Osteoblast (primary cell): Measurements from ENCODE around the gene C1orf50. TPM values are rescaled to one million over a fixed set of nuclear protein-coding genes. Genes with fewer than 3 reads are reported as not detected.
A peak's percentile ranks its signal among the peaks of the same experiment; 100 is the strongest.

Experiments
- DNase-seq: peaks from one replicate; pipeline ENCODE4 v3.0.0; 2011; ENCODE audit warnings: low spot score, mixed read lengths; ENCODE audit not compliant: insufficient read length; ENCODE audit errors: missing footprints
- H2AFZ ChIP-seq: 2 replicates; pipeline ENCODE4 v1.6.0; 2011; ENCODE audit warnings: mild to moderate bottlenecking, low read length
- H3K27ac ChIP-seq: 2 replicates; pipeline ENCODE4 v1.5.1; 2011; ENCODE audit warnings: mild to moderate bottlenecking, low read depth, low read length, moderate library complexity
- H3K27me3 ChIP-seq: 2 replicates; pipeline ENCODE4 v1.6.0; 2012; ENCODE audit warnings: mild to moderate bottlenecking, control low read depth, inconsistent platforms, low read length, moderate library complexity; ENCODE audit not compliant: insufficient read depth
- H3K36me3 ChIP-seq: 2 replicates; pipeline ENCODE4 v1.5.1; 2011; ENCODE audit warnings: mild to moderate bottlenecking, low read length, control low read depth, moderate library complexity; ENCODE audit not compliant: insufficient read depth
- H3K4me1 ChIP-seq: 2 replicates; pipeline ENCODE4 v1.5.1; 2011; ENCODE audit warnings: mild to moderate bottlenecking, low read length, control low read depth, moderate library complexity; ENCODE audit not compliant: insufficient read depth
- H3K4me2 ChIP-seq: 2 replicates; pipeline ENCODE4 v1.6.0; 2011; ENCODE audit warnings: mild to moderate bottlenecking, low read length; ENCODE audit not compliant: insufficient read depth
- H3K4me3 ChIP-seq: fragments of 200-600 bp; sonication (generic); 3 replicates; pipeline ENCODE4 v1.5.1; 2012; ENCODE audit warnings: mild to moderate bottlenecking, low read length, inconsistent platforms; ENCODE audit not compliant: insufficient read depth
- H3K79me2 ChIP-seq: 2 replicates; pipeline ENCODE4 v1.6.0; 2012; ENCODE audit warnings: mild to moderate bottlenecking, low read length, control low read depth, inconsistent platforms; ENCODE audit not compliant: insufficient read depth
- H3K9me3 ChIP-seq: 2 replicates; pipeline ENCODE4 v1.5.1; 2011; ENCODE audit warnings: low read depth, low read length, control low read depth
- H4K20me1 ChIP-seq: 2 replicates; pipeline ENCODE4 v1.6.0; 2012; ENCODE audit warnings: mild to moderate bottlenecking, low read length, control low read depth; ENCODE audit not compliant: insufficient read depth
- total RNA-seq: library from RNA; depleted of rRNA; stranded (reverse); fragments of >200 nt; gene quantifications from 2 replicates; pipeline ENCODE4 v1.2.3, GENCODE V29; 2012
- TF ChIP-seq, protein P1 (sequence below): IDR thresholded peaks from 2 replicates; pipeline ENCODE4 v1.5.1; 2011; ENCODE audit warnings: mild to moderate bottlenecking, low read depth, low read length, moderate library complexity; ENCODE audit errors: extremely low read depth

C1orf50 gene
- total RNA-seq, 1 donor, result 4.7 TPM

DNA sequence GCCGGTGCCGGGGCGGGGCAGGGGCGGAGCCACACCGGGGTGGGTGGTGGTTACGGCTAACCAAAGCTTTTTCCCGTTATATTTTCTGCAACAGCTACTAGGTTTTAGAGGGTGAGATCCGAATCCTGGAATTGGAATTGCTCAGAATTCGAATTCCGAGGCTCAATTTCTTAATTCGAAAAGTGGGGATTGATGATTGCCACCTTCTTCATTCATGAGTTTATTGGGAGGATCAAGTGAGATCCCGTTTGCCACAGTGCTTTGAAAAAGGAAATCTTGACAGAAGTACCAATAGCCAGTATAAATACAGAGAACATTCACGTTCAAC lies 50.4 kb downstream of the C1orf50 start:
- DNase-seq, result no peak
- peaks cover 18% of the 10 kb centered on the region for H3K79me2 ChIP-seq
- TF ChIP-seq, protein P1, sequence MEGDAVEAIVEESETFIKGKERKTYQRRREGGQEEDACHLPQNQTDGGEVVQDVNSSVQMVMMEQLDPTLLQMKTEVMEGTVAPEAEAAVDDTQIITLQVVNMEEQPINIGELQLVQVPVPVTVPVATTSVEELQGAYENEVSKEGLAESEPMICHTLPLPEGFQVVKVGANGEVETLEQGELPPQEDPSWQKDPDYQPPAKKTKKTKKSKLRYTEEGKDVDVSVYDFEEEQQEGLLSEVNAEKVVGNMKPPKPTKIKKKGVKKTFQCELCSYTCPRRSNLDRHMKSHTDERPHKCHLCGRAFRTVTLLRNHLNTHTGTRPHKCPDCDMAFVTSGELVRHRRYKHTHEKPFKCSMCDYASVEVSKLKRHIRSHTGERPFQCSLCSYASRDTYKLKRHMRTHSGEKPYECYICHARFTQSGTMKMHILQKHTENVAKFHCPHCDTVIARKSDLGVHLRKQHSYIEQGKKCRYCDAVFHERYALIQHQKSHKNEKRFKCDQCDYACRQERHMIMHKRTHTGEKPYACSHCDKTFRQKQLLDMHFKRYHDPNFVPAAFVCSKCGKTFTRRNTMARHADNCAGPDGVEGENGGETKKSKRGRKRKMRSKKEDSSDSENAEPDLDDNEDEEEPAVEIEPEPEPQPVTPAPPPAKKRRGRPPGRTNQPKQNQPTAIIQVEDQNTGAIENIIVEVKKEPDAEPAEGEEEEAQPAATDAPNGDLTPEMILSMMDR, result no peak
- H3K4me2 ChIP-seq, result peak overlapping the region; percentile 95
- H3K27ac ChIP-seq, result no peak overlapping the region
- peaks cover 17% of the 10 kb centered on the region for H3K4me1 ChIP-seq
- H4K20me1 ChIP-seq, result no peaks in the 10 kb centered on the region
- no peaks in the 10 kb centered on the region for H3K27me3 ChIP-seq
- peak overlapping the region; percentile 79 for H2AFZ ChIP-seq
- no peaks in the 10 kb centered on the region for H3K36me3 ChIP-seq
- H3K9me3 ChIP-seq, result no peaks in the 10 kb centered on the region
- H3K4me3 ChIP-seq, result peak overlapping the region; percentile 91

DNA sequence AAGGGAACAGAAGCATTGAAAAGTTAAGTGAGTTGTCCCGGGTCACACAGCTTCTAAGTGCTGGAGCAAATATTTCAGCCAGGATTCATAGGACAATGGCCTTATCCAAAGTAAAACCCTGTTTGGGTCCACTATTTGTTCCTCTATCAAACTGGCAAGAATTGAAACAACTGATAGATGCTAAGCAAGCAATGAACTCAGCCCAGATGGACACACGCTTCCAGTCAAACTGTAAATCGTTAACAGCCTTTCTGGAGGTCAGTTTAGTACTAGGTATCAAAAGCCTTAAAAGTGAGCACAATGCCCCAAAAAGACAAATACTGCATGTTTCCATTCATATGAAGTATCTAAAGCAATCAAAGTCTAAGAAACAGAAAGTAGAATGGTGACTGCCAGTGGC lies 50.9 kb downstream of the C1orf50 start:
- no peak overlapping the region for H3K27ac ChIP-seq
- no peak overlapping the region for H2AFZ ChIP-seq
- H3K36me3 ChIP-seq, result no peaks in the 10 kb centered on the region
- H3K79me2 ChIP-seq, result peaks cover 18% of the 10 kb centered on the region
- H3K4me1 ChIP-seq, result peaks cover 20% of the 10 kb centered on the region
- peak overlapping the region; percentile 95 for H3K4me2 ChIP-seq
- peak overlapping the region; percentile 91 for H3K4me3 ChIP-seq
- DNase-seq, result no peak
- no peaks in the 10 kb centered on the region for H3K27me3 ChIP-seq
- TF ChIP-seq, protein P1, result no peak
- H4K20me1 ChIP-seq, result no peaks in the 10 kb centered on the region
- no peaks in the 10 kb centered on the region for H3K9me3 ChIP-seq

- TF ChIP-seq, protein P1, result no peak
- no peak overlapping the region for H3K4me2 ChIP-seq
- no peaks in the 10 kb centered on the region for H3K9me3 ChIP-seq
- H3K27ac ChIP-seq, result no peak overlapping the region
- no peak for DNase-seq
- peaks cover 18% of the 10 kb centered on the region for H3K79me2 ChIP-seq
- peaks cover 20% of the 10 kb centered on the region for H3K4me1 ChIP-seq
- H3K27me3 ChIP-seq, result no peaks in the 10 kb centered on the region
- H4K20me1 ChIP-seq, result no peaks in the 10 kb centered on the region
- no peaks in the 10 kb centered on the region for H3K36me3 ChIP-seq
- H2AFZ ChIP-seq, result no peak overlapping the region
- H3K4me3 ChIP-seq, result no peak overlapping the region
These were observed 53.8 kb downstream of the C1orf50 start for GRCh38 chr1:42820813-42821212.

DNA sequence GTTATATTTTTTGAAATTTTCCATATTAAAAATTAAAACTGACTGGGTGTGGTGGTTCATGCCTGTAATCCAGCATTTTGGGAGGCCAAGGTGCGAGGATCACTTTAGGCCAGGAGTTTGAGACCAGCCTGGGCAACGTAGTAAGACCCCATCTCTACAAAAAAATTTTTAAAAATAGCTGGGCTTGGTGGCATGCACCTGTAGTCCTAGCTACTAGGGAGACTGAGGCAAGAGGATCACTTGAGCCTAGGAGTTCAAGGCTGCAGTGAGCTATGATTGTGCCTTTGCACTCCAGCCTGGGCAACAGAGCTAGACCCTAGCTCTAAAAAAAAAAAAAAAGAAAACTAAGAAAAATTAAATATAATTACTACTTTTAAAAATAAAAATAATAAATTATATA lies 54.6 kb downstream of the C1orf50 start:
- no peak overlapping the region for H3K4me3 ChIP-seq
- H3K36me3 ChIP-seq, result no peaks in the 10 kb centered on the region
- no peak overlapping the region for H2AFZ ChIP-seq
- DNase-seq, result no peak
- H3K4me1 ChIP-seq, result peaks cover 11% of the 10 kb centered on the region
- H3K4me2 ChIP-seq, result no peak overlapping the region
- no peak overlapping the region for H3K27ac ChIP-seq
- TF ChIP-seq, protein P1, result no peak
- H3K79me2 ChIP-seq, result peaks cover 18% of the 10 kb centered on the region
- no peaks in the 10 kb centered on the region for H3K9me3 ChIP-seq
- no peaks in the 10 kb centered on the region for H3K27me3 ChIP-seq
- no peaks in the 10 kb centered on the region for H4K20me1 ChIP-seq
